Left lung (tissue), 10 donors: ENCODE measurements around the gene GMEB2. TPM values are rescaled to one million over a fixed set of nuclear protein-coding genes. Genes with fewer than 3 reads are reported as not detected.

Experiments used
- ATAC-seq: fragments of 200-7000 bp; cut with Tn5 transposase; one replicate; pipeline ENCODE4 v1.9.1; 2020; ENCODE audit warnings: moderate library complexity
- DNase-seq, 4 donors: peaks; one replicate each; pipeline ENCODE4 v3.0.0-alpha.2; 2013 to 2020
- H3K27ac ChIP-seq, 2 donors: fragments of 200-600 bp; sonication (generic) in 1 of 2; one replicate each; pipeline versions ENCODE4 v1.5.0 to v1.8.0; 2020 to 2021
- H3K27me3 ChIP-seq, 2 donors: fragments of 200-600 bp; sonication (generic) in 1 of 2; one replicate each; pipeline versions ENCODE4 v1.5.0 to v1.8.0; 2020 to 2021
- H3K36me3 ChIP-seq, 2 donors: fragments of 200-600 bp; sonication (generic) in 1 of 2; one replicate each; pipeline versions ENCODE4 v1.5.0 to v1.8.0; 2020 to 2021
- H3K4me1 ChIP-seq, 2 donors: fragments of 200-600 bp; one replicate each; pipeline ENCODE4 v1.8.0; 2021
- H3K4me3 ChIP-seq, 2 donors: fragments of 200-600 bp; sonication (generic) in 1 of 2; one replicate each; pipeline versions ENCODE4 v1.5.0 to v1.8.0; 2020 to 2021; ENCODE audit warnings: mild to moderate bottlenecking in 1 of 2
- H3K9me3 ChIP-seq, 2 donors: fragments of 200-600 bp; sonication (generic) in 1 of 2; one replicate each; pipeline versions ENCODE4 v1.5.0 to v1.8.0; 2020 to 2021
- intact Hi-C, 2 donors: fragments of 100-400 bp; cut with DNase I; formaldehyde crosslinking; loops; one replicate each; pipeline versions ENCODE4 v1.11.2 to v1.14.2; 2022
- polyA plus RNA-seq, 6 donors: library from polyadenylated mRNA; unstranded; fragments of 120-200 nt; gene quantifications; one replicate each; pipeline ENCODE4 v1.2.1, GENCODE V29; 2013; ENCODE audit not compliant: insufficient read length in 6 of 6
- total RNA-seq, 2 donors: library from RNA; stranded (reverse); fragmentation: NEBNext Ultra II Directional; extraction: Animal tissue kit (Norgen Biotek cat#: 25700); gene quantifications; one replicate each; pipeline ENCODE4 v1.2.1, GENCODE V29; 2021
- TF ChIP-seq, protein P1 (sequence below), 2 donors: fragments of 200-600 bp; sonication (generic) in 1 of 2; IDR thresholded peaks; one replicate each; pipeline versions ENCODE4 v1.5.0 to v1.8.0; 2021; ENCODE audit warnings: antibody characterized with exemption in 2 of 2
- donor health status: DM: no; HTN: yes; CAD: no.
- donor health status: DM: no; HTN: no; CAD: no.

The GMEB2 gene
- total and polyA plus RNA-seq, 8 donors: 8.1 to 12.4 (median 10.2) TPM

DNA sequence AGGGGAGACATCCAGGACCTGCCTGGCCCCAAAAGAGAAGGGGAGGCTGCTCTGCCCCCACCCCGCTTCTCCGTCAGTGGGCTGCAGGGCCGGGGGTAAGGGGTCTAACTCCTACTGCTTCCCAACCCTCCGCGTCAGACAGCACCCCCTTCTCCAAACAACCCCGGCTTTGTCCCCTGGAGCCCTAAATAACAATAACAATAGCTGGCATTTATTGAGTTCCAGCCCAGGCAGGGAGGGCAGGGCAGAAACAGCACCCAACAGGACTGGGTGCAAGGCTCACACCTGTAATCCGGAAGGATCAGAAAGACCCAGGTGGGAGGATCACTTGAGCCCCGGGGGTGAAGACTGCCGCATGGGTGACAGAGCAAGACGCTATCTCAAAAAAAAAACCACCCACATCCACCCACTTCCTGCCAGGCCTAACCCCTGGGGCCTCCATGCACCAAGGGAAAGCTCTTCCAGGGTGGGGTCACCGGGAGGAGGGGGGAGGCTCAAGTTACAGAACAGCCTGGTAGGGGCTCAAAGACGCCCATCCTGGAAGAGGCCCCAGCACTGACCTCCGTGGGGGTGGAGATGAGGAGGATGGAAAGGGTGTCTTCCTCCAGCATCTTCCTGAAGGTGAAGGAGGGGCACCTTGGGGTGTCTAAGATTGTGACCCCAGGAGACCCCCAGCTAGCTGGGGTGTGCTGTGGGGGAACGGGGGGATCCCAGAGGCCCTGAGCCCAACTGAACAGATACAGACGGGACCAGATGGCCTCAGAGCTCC is 74.2 kb downstream of the GMEB2 start:
- ATAC-seq: no peak
- intact Hi-C loops: no loop called here
- Histone ChIP-seq H3K9me3 (no peaks in the 10 kb centered on the region), H3K27ac (no peak overlapping the region), H3K36me3 (peaks cover 0 to 4% of the 10 kb centered on the region in 2 donors), H3K4me1 (peaks cover 0 to 12% of the 10 kb centered on the region in 2 donors), H3K27me3 (peaks cover 13 to 79% of the 10 kb centered on the region in 2 donors), H3K4me3 (no peak overlapping the region)
- DNase-seq: no peak
- TF ChIP-seq, protein P1, sequence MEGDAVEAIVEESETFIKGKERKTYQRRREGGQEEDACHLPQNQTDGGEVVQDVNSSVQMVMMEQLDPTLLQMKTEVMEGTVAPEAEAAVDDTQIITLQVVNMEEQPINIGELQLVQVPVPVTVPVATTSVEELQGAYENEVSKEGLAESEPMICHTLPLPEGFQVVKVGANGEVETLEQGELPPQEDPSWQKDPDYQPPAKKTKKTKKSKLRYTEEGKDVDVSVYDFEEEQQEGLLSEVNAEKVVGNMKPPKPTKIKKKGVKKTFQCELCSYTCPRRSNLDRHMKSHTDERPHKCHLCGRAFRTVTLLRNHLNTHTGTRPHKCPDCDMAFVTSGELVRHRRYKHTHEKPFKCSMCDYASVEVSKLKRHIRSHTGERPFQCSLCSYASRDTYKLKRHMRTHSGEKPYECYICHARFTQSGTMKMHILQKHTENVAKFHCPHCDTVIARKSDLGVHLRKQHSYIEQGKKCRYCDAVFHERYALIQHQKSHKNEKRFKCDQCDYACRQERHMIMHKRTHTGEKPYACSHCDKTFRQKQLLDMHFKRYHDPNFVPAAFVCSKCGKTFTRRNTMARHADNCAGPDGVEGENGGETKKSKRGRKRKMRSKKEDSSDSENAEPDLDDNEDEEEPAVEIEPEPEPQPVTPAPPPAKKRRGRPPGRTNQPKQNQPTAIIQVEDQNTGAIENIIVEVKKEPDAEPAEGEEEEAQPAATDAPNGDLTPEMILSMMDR (IDR thresholded peaks at IDR 0.05): no peak

DNA sequence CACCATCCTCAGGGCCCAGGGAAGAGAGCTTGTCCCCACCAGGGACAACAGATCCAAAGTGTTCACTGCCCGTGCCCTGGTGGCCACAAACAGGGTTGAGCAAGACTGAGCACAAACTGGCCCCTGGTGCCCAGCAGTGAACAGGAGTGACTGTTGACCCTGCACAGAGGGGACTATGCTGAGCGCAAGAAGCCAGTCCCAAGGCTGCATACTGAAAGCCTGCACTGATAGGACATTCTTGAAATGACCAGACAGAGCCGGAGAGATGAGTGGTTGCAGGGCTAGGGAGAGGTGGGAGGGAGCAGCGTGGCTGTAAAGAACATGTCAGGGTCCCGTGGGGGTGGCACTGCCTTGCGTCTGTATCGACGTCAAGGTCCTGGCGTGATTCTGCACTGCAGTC is 75.8 kb downstream of the GMEB2 start:
- H3K9me3 ChIP-seq: no peaks in the 10 kb centered on the region
- peaks cover 18 to 95% of the 10 kb centered on the region in 2 donors for H3K27me3 ChIP-seq
- H3K4me1 ChIP-seq: peaks cover 0 to 12% of the 10 kb centered on the region in 2 donors
- no peak for DNase-seq
- TF ChIP-seq, protein P1 (IDR thresholded peaks at IDR 0.05): no peak
- no peak overlapping the region for H3K4me3 ChIP-seq
- no peak overlapping the region for H3K27ac ChIP-seq
- intact Hi-C loops: no loop called here
- no peaks in the 10 kb centered on the region for H3K36me3 ChIP-seq
- ATAC-seq: no peak

DNA sequence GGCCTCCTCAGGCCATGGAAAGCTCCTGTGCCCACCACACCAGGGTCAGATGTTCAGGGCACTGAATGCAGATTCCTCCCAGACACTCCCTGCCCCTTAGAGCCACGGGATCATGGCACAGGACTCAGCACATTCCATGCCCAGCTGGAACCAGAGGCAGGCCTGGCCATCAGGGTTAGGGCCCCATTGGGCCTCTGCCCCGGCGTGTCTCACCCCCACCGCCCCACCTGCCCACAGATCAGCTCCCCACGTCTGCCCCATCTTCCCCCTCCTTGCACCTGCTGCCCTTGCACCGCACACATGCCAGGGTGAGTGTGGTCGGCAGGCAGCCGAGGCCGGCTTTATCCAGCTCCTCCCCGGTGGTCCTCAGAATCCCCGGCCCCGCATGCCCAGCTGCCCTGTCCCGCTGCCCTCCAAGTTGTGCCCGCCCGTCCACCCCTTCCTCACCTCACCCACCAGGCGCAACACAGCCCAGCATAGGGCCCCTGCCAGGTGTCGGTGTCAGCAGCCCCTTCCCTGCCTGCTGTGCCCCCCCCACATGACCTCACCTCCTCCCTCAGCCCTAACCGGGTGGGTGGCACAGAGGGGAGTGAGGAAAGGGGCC is 77.1 kb downstream of the GMEB2 start:
- ATAC-seq: no peak
- intact Hi-C loops: no loop called here
- Histone ChIP-seq H3K4me1 (peaks cover 0 to 12% of the 10 kb centered on the region in 2 donors), H3K27ac (no peak overlapping the region), H3K4me3 (no peak overlapping the region), H3K27me3 (peaks cover 18 to 96% of the 10 kb centered on the region in 2 donors), H3K9me3 (no peaks in the 10 kb centered on the region), H3K36me3 (no peaks in the 10 kb centered on the region)
- TF ChIP-seq, protein P1 (IDR thresholded peaks at IDR 0.05): no peak
- no peak for DNase-seq

DNA sequence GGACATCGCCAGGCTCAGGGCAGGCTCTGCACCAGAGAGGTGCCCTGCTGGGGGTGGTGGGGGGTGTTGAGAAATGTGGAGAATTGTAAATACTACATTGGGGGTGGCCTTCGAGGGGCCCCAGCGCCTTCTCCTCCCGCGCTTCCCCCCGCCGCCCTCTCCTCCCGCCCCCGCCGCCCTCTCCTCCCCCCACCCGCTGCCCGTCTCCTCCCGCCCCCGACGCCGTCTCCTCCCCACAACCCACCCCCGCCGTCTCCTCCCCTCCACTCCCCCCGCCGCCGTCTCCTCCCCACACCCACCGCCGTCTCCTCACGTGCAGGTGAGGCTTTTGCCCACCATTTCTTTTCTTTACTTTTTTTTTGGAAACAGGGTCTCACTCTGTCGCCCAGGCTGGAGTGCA is 77.9 kb downstream of the GMEB2 start:
- peaks cover 18 to 96% of the 10 kb centered on the region in 2 donors for H3K27me3 ChIP-seq
- TF ChIP-seq, protein P1 (IDR thresholded peaks at IDR 0.05): no peak
- no peak for DNase-seq

DNA sequence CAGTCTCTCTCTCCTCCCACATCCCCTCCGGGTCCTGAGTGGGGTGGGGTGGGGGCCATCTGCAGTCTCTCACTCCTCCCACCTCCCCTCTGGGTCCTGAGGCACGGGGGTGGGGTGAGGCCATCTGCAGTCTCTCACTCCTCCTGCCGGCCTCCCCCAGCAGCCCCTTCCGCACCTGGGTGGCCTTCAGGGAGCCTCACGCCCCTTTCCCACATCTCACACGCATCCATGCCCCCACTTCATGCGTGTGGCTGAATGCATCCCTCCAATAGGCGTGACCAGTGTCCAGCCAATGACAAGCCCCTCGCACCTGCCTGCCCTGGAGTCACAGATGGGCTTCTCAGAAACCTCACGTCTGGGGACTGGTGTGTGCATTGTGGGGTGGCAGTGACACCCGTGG is 78.4 kb downstream of the GMEB2 start:
- no peak for DNase-seq

More for the DNA sequence above, 77.9 kb downstream of the GMEB2 start:
- Histone ChIP-seq H3K36me3 (no peaks in the 10 kb centered on the region), H3K4me3 (no peak overlapping the region), H3K9me3 (no peaks in the 10 kb centered on the region), H3K4me1 (peaks cover 0 to 6% of the 10 kb centered on the region in 2 donors), H3K27ac (no peak overlapping the region)
- intact Hi-C loops: no loop called here
- ATAC-seq: no peak

More for the DNA sequence above, 78.4 kb downstream of the GMEB2 start:
- H3K36me3 ChIP-seq: no peaks in the 10 kb centered on the region
- peaks cover 0 to 1% of the 10 kb centered on the region in 2 donors for H3K4me1 ChIP-seq
- intact Hi-C loops: no loop called here
- no peak for ATAC-seq
- TF ChIP-seq, protein P1 (IDR thresholded peaks at IDR 0.05): no peak
- H3K4me3 ChIP-seq: no peak overlapping the region
- H3K27me3 ChIP-seq: peaks cover 18 to 92% of the 10 kb centered on the region in 2 donors
- H3K9me3 ChIP-seq: no peaks in the 10 kb centered on the region
- H3K27ac ChIP-seq: no peak overlapping the region
